Breast epithelium (tissue), 4 donors: Measurements from ENCODE around the gene AFG3L2. TPM values are rescaled to one million over a fixed set of nuclear protein-coding genes. Genes with fewer than 3 reads are reported as not detected.

Experiments
- DNase-seq, 2 donors: peaks; one replicate each; pipeline ENCODE4 v3.0.0-alpha.2; 2019; ENCODE audit warnings: low spot score in 2 of 2
- H3K27ac ChIP-seq, 2 donors: fragments of 200-600 bp; sonication (generic) in 1 of 2; one replicate each; pipeline ENCODE4 v1.5.1; 2016 to 2019; ENCODE audit warnings: mild to moderate bottlenecking in 1 of 2
- H3K27me3 ChIP-seq, 2 donors: fragments of 200-600 bp; sonication (generic) in 1 of 2; one replicate each; pipeline versions ENCODE4 v1.5.1 to v1.6.0; 2017 to 2019; ENCODE audit warnings: control low read depth in 1 of 2, mild to moderate bottlenecking in 1 of 2
- H3K36me3 ChIP-seq: fragments of 200-600 bp; one replicate; pipeline ENCODE4 v1.5.1; 2019
- H3K4me1 ChIP-seq, 2 donors: fragments of 200-600 bp; sonication (generic); one replicate each; pipeline ENCODE4 v1.5.1; 2016 to 2019; ENCODE audit warnings: control low read depth in 1 of 2
- H3K4me3 ChIP-seq, 3 donors: fragments of 200-600 bp; sonication (generic); 1 replicate in 2 of 3; 2 replicates in 1 of 3; pipeline ENCODE4 v1.5.1; 2016 to 2019; ENCODE audit warnings: mild to moderate bottlenecking in 3 of 3, moderate library complexity in 2 of 3
- H3K9me3 ChIP-seq, 2 donors: fragments of 200-600 bp; sonication (generic) in 1 of 2; one replicate each; pipeline ENCODE4 v1.5.1; 2016 to 2019; ENCODE audit warnings: control low read depth in 1 of 2
- POLR2A ChIP-seq: fragments of 450-650 bp; IDR thresholded peaks from one replicate; pipeline ENCODE4 v1.6.1; 2016; ENCODE audit warnings: antibody characterized with exemption, mild to moderate bottlenecking, moderate library complexity
- POLR2AphosphoS5 ChIP-seq, 3 donors: sonication (generic); formaldehyde crosslinking; IDR thresholded peaks; one replicate each; pipeline ENCODE4 v1.6.1; 2017; ENCODE audit warnings: antibody characterized with exemption in 3 of 3
- intact Hi-C: fragments of 100-400 bp; cut with DNase I; formaldehyde crosslinking; loops from one replicate; pipeline ENCODE4 v1.15.1; 2023; ENCODE audit warnings: low total_unique reads
- total RNA-seq, 3 donors: library from RNA; depleted of rRNA; stranded (reverse); fragments of >200 nt; gene quantifications; one replicate each; pipeline ENCODE4 v1.1.0, GENCODE V29; 2016
- TF ChIP-seq, protein P1 (sequence below), 3 donors: fragments of 450-650 bp; IDR thresholded peaks; one replicate each; pipeline ENCODE4 v1.5.1; 2016 to 2017; ENCODE audit warnings: antibody characterized with exemption in 3 of 3, mild to moderate bottlenecking in 3 of 3, moderate library complexity in 3 of 3

Gene AFG3L2
- total RNA-seq, 3 donors from 2014 or later: 37.0 to 43.5 (median 42.7) TPM

DNA sequence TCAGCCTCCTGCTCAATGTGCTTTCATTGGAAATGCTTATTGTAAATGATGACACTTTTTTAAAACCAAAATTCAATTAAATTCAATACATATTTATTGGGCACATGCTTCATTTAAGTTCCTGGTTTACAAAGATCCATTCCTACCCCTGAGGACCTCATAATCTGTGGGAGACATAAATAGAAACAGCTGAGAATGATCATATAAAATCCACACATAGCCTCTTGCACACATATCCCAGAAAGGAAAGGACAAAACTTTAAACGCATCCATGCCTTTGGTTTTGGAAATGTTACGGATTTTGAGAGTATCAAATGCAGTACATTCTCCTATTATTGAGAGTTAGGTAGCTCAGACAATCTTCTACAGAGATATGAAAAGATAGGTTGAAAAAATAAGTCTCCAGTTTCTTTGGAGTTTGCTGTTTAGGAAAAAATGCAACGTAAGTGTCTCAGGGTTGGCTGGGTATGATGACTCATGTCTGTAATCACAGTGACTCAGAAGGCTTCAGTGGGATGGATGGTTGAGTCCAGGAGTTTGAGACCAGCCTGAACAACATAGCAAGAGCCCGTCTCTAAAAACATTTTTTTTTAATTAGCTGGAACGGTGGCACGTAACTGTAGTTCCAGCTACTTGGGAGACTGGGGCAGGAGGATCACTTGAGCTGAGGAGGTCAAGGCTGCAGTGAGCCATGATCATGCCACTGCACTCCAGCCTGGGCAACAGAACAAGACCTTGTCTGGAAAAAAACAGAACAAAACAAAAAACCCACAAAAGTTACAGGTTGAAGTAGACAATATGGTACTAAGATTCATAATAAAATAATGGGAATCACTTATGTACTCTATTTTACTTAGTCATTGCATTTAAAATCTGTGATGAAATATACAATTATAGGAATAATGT is 26.8 kb upstream of the AFG3L2 start:
- Histone ChIP-seq H3K9me3 (no peaks in the 10 kb centered on the region), H3K27me3 (no peaks in the 10 kb centered on the region), H3K36me3 (no peaks in the 10 kb centered on the region), H3K4me3 (no peak overlapping the region), H3K4me1 (no peaks in the 10 kb centered on the region), H3K27ac (no peak overlapping the region)
- TF ChIP-seq POLR2AphosphoS5 (IDR thresholded peaks at IDR 0.05): no peak
- no peak for TF ChIP-seq POLR2A
- TF ChIP-seq, protein P1, sequence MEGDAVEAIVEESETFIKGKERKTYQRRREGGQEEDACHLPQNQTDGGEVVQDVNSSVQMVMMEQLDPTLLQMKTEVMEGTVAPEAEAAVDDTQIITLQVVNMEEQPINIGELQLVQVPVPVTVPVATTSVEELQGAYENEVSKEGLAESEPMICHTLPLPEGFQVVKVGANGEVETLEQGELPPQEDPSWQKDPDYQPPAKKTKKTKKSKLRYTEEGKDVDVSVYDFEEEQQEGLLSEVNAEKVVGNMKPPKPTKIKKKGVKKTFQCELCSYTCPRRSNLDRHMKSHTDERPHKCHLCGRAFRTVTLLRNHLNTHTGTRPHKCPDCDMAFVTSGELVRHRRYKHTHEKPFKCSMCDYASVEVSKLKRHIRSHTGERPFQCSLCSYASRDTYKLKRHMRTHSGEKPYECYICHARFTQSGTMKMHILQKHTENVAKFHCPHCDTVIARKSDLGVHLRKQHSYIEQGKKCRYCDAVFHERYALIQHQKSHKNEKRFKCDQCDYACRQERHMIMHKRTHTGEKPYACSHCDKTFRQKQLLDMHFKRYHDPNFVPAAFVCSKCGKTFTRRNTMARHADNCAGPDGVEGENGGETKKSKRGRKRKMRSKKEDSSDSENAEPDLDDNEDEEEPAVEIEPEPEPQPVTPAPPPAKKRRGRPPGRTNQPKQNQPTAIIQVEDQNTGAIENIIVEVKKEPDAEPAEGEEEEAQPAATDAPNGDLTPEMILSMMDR (IDR thresholded peaks at IDR 0.05): no peak
- DNase-seq: no peak
- intact Hi-C loops: loop anchor here (1.0 kb wide), 1 partner anchor 10 kb away; no protein-coding TSS in a partner anchor

GRCh38 chr18:12401881-12402280 is 24.9 kb upstream of the AFG3L2 start:
- H3K27me3 ChIP-seq: no peaks in the 10 kb centered on the region
- no peaks in the 10 kb centered on the region for H3K9me3 ChIP-seq
- intact Hi-C loops: no loop called here
- no peak overlapping the region for H3K4me3 ChIP-seq
- no peak for DNase-seq
- TF ChIP-seq POLR2A: no peak
- TF ChIP-seq POLR2AphosphoS5 (IDR thresholded peaks at IDR 0.05): no peak
- TF ChIP-seq, protein P1 (IDR thresholded peaks at IDR 0.05): no peak
- no peak overlapping the region for H3K27ac ChIP-seq
- no peaks in the 10 kb centered on the region for H3K4me1 ChIP-seq
- H3K36me3 ChIP-seq: no peaks in the 10 kb centered on the region

GRCh38 chr18:12399231-12399630 is 22.2 kb upstream of the AFG3L2 start:
- Histone ChIP-seq H3K36me3 (no peaks in the 10 kb centered on the region), H3K9me3 (no peaks in the 10 kb centered on the region), H3K4me3 (no peak overlapping the region), H3K27me3 (no peaks in the 10 kb centered on the region), H3K27ac (no peak overlapping the region), H3K4me1 (no peaks in the 10 kb centered on the region)
- TF ChIP-seq POLR2AphosphoS5 (IDR thresholded peaks at IDR 0.05) (no peak), POLR2A (no peak)
- TF ChIP-seq, protein P1 (IDR thresholded peaks at IDR 0.05): no peak
- no peak for DNase-seq
- intact Hi-C loops: loop anchor here (10.0 kb wide), 1 partner anchor 256 kb away; the partner anchor contains the start of gene SPIRE1

DNA sequence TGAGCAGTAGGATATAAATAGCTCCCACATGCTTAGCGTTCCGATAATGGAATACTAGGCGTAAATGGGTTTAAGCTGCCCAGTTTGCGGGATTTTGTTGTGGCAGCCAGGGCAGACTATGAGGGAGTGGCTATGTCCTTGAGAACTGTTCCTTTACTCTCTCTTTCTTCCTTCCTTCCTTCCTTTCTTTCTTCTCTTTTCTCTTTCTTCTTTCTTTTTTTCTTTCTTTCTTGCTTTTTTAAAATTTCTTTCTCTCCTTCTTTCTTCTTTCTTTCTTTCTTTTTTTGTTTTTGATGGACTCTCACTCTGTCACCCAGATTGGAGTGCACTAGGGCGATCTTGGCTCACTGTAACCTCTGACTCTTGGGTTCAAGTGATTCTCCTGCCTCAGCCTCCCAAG is 21.6 kb upstream of the AFG3L2 start:
- TF ChIP-seq POLR2AphosphoS5 (IDR thresholded peaks at IDR 0.05): no peak
- TF ChIP-seq, protein P1 (IDR thresholded peaks at IDR 0.05): no peak
- no peak for TF ChIP-seq POLR2A
- no peak for DNase-seq
- H3K27me3 ChIP-seq: no peaks in the 10 kb centered on the region
- no peak overlapping the region for H3K4me3 ChIP-seq
- no peak overlapping the region for H3K27ac ChIP-seq
- intact Hi-C loops: loop anchor here (10.0 kb wide), 1 partner anchor 256 kb away; the partner anchor contains the start of gene SPIRE1
- H3K9me3 ChIP-seq: no peaks in the 10 kb centered on the region
- no peaks in the 10 kb centered on the region for H3K36me3 ChIP-seq
- no peaks in the 10 kb centered on the region for H3K4me1 ChIP-seq

DNA sequence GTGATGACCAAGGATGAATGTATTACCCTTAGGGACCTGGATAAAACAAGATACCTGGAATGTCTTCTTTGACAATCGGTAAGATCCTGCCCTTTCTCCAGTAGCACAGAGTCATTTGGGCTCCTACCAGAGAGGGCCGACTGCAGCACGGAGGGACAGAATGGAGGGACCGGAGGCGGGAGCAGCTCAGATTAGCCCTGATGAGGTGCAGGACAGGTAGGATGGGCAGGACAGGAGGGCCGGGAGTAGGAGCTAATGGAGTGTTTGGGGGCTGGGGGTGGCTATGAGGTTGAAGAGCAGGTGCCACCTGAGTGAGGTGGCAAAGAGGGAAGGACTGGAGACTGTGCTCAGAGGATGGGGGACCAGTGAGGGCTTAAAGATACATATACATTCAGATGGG is 20.8 kb upstream of the AFG3L2 start:
- intact Hi-C loops: loop anchor here (10.0 kb wide), 1 partner anchor 257 kb away; the partner anchor contains the start of gene SPIRE1
- DNase-seq: no peak
- Histone ChIP-seq H3K4me3 (no peak overlapping the region), H3K27ac (no peak overlapping the region), H3K9me3 (no peaks in the 10 kb centered on the region), H3K36me3 (no peaks in the 10 kb centered on the region), H3K4me1 (no peaks in the 10 kb centered on the region), H3K27me3 (no peaks in the 10 kb centered on the region)
- TF ChIP-seq POLR2A (no peak), POLR2AphosphoS5 (IDR thresholded peaks at IDR 0.05) (no peak)
- TF ChIP-seq, protein P1 (IDR thresholded peaks at IDR 0.05): no peak
